ENCODE results near the gene NMBR.
"Not testable (repeated sequence)": the region's sequence is repeated elsewhere in the genome, so short reads cannot be mapped to it uniquely, and the experiment has no call there.

Gene NMBR

DNA sequence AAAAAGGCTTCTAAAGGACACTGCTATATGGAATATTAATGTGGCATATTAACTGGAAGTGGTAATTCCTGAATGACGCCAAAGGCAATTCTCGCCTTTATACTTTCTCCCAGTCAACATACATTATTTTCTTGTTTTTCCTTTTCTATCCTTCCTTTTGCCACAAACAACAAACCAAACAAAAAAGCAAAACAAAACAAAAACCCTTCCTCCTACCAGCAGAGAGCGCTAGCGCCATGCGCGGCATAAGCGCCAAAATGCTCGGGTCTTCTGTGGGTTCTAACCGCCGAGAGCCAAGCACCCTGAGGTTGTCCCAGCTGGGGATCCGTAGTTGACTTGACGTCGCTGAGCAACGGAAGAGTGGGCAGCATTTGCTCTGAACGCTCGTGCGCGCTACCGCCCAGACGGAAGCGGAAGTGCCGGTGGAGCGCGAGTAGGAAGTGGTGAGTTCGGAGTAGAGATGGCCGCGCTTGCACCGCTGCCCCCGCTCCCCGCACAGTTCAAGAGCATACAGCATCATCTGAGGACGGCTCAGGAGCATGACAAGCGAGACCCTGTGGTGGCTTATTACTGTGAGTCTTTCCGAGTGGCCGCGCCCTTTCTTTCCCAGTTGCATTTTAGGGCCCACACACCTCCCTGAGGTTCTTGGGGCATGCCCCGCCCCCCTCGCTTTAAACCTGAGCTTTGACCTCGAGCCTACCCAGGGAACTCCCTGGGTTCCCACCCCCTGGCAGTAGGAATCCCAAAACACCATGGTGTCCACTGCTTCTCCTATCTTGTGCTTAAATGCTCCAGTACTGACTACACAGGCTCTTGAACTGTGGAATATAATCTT, at the start of gene NMBR, which contains the start of gene VTA1:
NMBR (minus strand) TSS at position 295 of the 835 bp plus-strand sequence. CDS start 58,464 bp downstream, outside the sequence.
VTA1 (plus strand) TSS at position 436 of the 835 bp plus-strand sequence; CDS start at position 461, 25 bp downstream.
- ATAC-seq = peak; percentile 99
- DNase-seq = peak; percentile 94

DNA sequence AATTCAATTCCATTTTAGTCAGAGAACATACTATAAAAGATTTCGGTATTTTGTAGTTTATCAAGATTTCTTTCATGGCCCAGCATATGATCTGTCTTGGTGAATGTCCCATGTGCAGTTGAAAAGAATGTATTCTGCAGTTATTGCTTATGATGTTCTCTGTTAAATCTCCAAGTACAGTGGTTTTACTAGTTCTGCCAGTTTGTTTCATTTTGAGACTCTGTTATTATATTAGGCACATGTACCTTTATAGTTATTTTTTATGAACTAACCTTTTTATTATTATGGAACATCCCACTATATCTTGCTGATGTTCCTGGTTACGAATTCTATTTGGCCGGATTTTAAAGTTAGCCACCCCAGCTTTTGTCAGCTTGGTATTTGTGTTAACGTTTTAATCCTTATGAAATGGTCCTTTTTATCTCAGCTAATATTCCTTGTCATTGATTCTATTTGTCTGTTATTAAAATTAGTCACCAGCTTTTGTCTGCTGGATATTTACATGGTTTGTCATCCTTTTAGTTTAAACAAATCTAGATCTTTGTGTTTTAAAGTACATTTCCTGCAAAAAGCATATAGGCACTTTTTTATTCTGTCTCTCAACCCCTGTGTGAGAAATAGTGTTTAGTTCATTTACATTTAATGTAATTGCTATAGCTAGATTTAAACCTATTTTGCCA, 49.1 kb upstream of the NMBR start:
- ATAC-seq (no peak), DNase-seq (no peak)

DNA sequence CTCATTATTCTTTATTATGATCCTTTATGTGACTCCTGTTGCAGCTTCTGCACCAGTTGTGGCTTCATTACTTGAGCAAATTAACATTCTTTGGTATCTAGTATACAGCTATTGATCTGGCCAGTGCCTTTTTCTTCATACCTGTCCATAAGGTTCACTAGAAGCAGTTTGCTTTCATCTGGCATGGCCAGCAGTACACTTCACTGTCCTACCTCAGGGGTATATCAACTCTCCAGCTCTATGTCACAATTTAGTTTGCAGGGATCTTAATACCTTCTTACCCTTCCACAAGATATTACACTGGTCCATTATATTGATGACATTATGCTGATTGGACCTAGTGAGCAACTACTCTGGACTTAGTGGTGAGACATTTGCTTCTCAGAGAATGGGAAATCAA, 46.7 kb upstream of the NMBR start:
- ATAC-seq = no peak

DNA sequence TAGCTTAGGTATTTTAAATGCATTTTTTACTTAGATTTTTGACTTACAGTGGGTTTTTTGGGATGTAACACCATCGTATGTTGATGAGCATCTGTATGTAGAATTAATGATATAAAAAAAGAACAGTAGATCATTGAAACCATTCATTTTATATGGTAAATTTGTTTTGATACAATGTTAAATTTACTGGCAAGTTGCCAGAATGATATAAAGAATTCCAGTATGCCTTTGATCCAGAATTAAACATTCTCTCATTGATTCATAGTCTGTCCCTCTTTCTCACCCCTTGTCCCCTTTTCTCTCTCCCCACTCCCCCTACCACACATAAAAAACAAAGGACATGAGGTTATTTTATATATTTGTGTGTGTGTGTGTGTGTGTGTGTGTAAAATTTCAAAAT, 45.4 kb upstream of the NMBR start:
- ATAC-seq (no peak), DNase-seq (no peak)

More for the DNA sequence above, 46.7 kb upstream of the NMBR start:
- no peak for DNase-seq

DNA sequence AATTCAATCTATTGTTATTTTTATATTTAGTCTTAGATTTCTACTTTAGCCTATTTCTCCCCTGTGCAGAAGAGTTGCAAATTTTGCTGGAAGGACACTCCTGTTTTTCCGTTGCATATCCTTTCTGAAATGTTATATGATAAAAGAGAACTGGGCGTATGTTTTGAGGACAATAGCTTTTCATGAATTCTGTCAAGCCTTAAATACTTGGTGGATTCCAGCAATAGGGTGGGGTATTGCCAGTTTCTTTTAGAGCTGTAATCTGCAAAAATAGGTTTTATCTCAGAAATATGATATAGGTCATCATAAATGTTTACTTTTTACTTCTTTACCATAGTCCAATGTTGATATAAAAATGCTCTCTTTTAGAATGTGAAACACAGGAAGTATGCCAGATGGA, 42.1 kb upstream of the NMBR start:
- ATAC-seq = no peak
- no peak for DNase-seq

DNA sequence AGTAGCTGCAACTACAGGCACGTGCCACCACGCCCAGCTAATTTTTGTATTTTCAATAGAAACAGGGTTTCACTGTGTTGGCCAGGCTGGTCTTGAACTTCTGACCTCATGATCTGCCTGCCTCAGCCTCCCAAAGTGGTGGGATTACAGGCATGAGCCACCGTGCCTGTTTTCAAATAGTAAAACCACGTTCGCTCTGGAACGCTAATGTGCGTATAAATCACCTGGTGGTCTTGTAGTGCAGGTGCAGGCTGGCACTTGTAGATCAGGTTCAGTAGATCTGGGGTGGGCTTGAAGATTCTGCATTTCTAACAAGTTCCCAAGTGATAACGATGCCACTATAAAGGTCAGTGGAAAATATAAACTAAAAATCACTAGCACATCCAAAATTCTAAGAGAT, 41.4 kb upstream of the NMBR start:
- DNase-seq, ATAC-seq: not testable (repeated sequence)

DNA sequence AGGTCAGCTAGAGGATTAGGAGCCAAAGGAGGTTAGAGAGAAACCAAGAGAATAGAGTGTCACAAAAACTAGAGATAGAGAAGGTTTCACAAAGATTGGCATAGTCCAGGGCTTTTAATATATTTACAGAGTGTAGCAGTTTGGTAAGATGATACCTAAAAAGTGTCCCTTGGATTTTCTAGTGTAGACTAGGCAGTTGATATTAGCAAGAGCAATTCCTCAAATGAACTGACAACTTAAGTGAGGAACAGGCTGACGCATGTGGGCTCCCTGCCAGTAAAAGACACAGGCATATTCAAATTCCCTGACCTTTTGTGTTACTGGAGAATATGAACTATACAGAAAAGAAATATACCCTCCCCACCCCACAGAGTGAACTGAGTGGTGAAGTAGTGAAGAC, 40.3 kb upstream of the NMBR start:
- DNase-seq (no peak), ATAC-seq (no peak)

DNA sequence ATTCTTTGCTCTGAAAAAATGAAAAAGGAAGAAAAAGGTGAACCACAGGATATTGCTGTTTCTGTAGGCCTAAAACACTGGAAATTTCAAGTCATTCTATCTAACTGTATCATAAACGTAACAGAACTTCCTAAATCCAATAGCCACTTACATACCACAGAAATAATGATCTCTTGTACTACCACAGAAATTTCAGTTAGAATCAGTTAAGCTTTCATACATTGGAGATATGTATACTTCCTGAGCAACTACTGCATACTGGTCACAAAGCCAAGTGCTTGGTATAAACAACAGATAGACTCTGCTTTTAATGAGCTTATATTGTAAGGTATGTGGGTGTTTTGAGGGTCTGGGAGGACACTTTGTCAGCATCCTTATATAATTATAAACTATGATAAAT, 38.7 kb upstream of the NMBR start:
- no peak for ATAC-seq
- no peak for DNase-seq

DNA sequence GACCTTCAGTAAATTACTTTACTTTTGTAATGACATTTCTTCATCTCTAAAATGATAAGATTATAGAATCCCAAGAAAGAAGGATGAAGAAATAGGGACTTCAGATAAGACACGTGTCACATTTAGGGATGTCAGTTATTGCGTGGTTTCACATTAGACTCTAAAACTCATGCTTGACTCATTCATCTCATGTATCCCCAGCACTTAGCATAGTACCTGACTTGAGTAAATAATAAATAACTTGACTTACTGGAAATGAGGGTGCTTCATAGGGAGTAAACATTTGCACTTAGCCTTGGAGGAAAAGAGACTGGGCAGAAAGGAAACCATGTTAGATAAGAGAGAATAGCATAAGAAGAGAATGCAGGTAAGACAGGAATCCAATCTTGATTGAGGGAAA, 37.4 kb upstream of the NMBR start:
- ATAC-seq (no peak), DNase-seq (no peak)

DNA sequence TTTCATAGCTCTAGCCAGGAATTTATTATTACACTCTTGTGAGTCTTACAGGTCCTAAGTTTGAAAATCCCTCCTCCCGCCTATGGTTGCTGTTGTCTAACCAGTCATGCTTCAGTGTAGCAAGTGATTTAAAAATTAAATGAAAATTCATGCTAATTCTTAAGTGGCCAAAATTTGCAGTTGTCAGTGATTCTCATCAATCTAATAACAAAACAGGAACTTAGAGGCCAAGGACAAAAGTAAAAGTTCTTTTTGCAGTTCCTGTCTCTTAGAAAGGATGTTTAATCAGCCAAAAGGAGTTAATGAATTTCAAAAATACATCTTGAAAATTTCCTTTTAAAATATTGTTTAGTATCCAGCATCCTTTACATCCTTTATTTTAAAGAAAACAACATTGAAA, 36.4 kb upstream of the NMBR start:
- ATAC-seq = no peak
- no peak for DNase-seq

DNA sequence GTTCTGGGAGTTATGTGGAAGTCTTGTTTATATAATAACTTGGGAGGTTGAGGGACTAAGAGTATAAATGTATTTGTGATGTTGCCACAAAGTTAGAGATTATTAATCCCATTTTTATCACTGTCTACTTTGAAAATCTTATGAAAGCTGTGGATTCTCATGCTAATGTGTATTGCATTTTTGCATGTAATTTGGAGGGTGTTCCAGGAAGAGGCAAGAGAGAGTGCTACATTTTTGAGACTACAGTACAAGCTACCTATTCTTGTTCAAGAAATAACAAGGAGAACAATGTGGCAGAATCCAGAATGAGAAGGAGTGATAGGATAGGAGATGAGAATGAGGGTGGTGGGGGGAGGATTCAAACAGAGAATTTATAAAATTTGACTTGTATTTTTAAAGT, 35.1 kb upstream of the NMBR start:
- DNase-seq (no peak), ATAC-seq (no peak)

DNA sequence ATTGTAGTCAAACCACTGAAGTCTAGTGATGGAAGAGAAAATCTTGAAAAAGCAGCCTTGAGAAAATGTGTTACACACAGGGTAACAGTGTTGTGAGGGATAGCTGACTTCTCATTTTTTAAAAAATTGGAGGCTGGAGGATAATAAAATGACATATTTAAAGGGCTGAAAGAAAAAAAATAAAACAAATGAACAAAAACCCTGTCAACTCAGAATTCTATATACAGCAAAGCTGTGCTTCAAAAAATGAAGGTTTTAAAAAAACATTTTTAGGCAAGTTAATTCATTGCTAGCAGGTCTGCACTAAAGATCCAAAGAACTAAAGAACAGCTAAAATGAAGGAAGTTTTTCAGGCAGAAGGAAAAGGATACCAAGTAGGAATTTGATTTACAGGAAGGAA, 31.2 kb upstream of the NMBR start:
- ATAC-seq (no peak), DNase-seq (no peak)

DNA sequence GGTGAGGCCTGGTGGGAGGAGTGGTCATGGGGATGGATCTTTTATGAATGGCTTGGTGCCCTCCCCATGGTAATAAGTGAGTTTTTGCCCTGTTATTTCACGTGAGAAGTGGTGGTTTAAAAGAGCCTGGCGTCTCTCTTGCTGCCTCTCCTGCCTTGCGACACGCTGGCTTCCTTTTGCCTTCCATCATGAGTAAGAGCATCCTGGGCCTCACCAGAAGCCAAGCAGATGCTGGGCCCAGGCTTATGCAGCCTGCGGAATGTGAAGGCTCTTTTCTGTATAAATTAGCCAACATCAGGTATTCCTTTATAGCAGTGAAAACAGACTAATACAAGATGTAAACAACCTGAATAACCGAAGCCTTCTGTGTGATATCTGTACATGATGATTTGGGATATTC, 27.8 kb upstream of the NMBR start:
- DNase-seq (no peak), ATAC-seq (no peak)

DNA sequence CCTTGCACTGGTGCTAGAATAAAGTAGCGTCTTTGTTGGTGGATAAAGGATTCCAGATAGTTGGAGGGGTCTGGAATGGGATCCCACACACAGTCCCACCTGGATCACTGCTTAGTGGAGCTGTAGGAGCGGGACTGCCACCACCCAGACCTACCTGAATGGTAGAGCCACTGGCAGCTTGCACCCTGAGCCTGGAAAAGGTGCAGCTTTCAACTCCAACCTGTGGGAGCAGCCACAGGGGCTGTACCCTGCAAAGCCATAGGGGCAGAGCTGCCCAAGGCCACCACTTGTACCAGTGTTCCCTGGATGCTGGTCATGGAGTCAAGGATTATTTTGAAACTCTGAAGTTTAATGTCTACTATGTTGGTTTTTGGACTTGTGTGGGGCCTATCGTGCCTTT, 27.1 kb upstream of the NMBR start:
- ATAC-seq (no peak), DNase-seq (no peak)

DNA sequence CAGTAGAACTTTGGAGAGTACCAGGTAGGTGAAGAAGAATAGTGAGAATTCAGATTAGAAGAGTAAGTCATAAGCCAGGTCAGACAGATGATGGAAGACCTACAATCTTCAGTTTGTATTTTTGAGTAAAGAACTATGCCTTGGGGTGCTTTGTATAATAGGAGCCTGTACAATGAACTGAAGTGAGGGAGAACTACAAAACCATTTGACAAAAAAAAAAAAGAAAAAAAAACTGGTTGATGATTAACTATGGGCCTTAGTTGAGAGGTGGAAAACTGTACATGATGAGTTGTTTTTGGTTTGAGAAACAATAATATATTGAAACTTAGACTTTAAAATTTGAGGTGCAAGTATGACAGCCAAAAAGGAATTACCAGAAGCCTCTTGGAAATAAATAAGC, 25.8 kb upstream of the NMBR start:
- no peak for DNase-seq
- no peak for ATAC-seq

DNA sequence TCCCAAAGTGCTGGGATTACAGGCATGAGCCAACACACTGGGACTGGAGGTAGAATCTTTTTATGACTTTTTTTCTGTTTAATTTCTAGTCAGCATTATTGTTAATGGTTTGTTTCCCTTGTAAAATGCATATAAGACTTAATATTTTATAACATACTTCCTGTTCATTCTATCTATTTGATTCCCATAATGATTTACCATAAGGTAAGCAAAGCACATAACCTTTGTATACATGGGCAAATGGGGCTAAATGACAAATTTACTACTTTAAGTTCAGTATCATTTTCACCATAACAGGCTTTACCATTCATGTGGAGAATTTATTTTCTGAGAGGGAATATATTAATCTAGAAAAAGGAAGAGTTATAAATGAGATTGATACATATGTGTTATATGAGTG, 24.4 kb upstream of the NMBR start:
- no peak for ATAC-seq
- no peak for DNase-seq

DNA sequence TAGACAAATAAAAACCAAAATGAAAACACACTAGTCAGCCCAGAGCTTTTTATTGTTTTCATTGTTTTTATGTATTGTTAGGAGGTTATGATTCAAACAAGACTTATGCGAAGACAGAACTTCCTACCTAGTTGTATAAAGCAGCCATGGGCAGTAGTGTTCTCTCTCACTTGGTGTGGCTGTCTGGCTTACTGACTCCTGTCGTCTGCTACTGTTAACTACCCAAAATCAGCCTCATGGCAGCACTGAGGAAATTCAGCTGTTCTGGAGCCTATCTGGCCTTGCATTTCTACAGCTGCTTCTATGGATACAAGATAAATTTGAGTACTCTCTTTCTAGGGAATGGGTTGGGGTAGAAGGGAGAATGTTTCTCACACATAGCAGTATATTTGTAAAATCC, 20.6 kb upstream of the NMBR start:
- DNase-seq (no peak), ATAC-seq (no peak)

DNA sequence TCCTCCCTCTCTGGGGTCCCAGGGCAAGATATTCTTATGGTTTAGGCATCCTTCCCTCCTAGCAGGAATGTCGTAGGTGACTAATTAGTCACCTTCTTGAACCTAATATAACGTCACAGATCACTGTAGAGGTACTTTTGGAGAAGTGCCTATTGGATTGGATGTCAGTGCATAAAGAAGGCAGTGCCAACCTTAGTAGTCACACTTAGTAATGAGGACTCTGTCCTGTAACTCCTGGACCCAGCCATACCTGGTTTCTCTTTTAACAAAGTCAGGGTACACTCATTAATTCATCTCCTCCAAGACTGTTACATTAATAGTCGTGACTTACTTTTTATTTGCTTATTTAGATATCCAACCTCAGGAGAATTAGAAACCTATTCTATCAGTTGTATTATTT, 20.1 kb upstream of the NMBR start:
- no peak for DNase-seq
- no peak for ATAC-seq

DNA sequence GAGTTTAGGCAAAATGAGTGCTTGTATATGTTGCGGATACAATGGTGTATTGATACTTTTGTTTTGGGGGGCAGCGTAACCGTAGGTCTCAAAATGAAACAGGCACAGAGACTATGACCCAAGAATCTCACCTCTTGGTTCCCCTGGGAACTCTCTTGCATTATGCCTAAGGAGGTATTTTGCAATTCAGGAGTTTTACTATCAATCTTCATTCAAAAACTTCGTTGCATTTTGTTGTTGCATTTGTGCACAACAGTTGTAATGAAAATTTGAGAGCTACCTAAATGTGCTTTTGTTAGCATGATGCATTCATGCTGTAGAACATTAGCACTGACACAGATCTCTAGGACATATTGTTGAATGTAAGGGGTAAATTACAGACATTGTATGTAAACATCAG, 18.3 kb upstream of the NMBR start:
- ATAC-seq (no peak), DNase-seq (no peak)

DNA sequence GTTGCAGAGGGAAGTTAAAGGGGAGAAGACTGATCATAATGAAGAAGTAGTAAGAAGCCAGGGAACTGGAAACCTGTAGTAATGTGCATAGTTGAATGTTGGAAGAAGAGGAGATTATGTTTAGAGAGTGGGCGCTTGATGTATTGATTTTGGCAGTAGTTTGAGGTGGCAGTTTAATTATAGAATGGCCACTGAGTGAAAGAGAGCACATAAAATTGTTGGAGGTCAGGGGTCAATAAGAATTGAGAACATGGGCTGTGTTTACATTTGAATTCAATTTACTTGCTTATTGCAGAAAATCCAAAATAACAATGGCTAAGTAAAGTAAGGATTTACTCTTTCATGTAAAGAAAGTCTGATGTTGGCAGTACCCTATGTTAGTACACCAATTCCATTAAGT, 15.9 kb upstream of the NMBR start:
- ATAC-seq = no peak
- DNase-seq = no peak

DNA sequence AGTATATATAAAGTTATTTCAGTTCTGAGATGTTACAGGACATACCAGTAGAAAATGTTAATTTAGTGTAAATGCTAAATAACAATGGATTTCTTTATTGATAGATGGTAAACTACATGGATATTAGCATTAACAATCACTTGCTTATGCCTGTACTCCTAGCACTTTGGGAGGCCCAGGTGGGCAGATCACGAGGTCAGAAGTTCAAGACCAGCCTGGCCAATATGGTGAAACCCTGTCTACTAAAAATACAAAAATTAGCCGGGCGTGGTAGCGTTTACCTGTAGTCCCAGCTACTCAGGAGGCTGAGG, 9.8 kb upstream of the NMBR start:
- not testable (repeated sequence) for ATAC-seq, DNase-seq

DNA sequence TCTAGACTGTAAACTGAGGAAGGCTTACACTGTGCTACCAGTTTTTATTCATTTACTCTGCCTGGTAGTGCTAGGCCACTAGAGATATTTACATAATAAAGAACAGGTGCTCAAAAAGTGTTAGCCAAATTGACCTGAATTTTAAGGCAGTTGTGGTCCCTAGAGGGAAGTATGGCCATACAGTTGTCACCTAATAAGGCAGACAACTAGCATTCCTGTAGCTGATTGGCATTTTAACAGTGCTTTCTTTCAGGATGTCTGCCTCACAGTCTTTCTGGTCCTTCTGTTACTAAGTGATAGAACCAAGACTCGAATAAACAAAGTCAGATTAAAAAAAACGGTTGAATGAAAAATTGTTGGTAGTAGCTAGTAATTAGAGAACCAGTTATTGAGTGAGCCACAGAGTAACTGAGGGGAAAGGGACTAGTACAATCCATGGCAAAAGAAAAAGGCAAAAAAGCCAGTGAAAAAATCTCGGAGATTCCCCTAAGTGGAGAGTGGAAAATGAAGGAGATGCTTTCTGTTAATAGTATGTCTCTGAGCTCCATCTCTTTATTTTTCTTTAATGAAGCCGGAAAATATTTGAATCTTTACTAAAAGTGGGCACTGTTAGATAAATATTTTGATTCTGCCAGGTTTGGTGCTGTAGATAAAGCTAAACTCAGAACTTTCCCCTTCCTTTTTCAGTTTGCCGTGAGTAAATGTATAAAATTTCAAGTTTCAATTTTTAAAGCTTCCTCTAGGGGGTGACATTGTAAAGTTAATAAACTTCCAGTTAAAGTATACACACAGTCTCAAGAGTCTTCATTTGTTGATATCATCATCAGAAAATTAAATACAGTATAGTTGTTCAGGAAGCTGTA, 9.2 kb upstream of the NMBR start:
- DNase-seq (no peak), ATAC-seq (no peak)

DNA sequence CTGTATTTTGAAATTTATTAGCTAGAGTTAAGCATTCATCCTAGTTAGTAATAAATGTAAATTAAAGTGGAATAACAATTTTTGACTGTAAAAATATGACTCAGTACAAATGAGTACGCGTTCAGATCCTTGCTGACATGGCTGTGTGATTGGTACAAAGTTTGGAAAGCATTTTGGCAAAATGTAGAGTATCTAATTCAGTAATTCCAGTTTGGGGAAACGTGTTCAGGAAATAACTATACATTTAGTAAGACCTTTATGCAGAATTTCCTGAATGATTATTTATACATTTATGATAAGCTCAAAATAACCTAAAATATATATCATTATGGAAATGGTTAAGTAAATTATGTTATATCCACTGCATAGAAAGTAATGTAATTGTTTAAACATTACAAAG, 8.2 kb upstream of the NMBR start:
- no peak for ATAC-seq
- no peak for DNase-seq
